Activated CD8-positive, alpha-beta memory T cell treated with anti-CD3 and anti-CD28 coated beads, Interleukin-2, amount 10 ng/mL, durations not matched to agents 7 days and 5 days (primary cell): Measurements from ENCODE around the gene UBE3B. TPM values are rescaled to one million over a fixed set of nuclear protein-coding genes. Genes with fewer than 3 reads are reported as not detected.
A peak's percentile ranks its signal among the peaks of the same experiment; 100 is the strongest.

ENCODE experiments used
- ATAC-seq: fragments of 150-1000 bp; cut with Tn5 transposase; one replicate; pipeline ENCODE4 v1.10.0; 2021; ENCODE audit warnings: moderate library complexity
- CTCF ChIA-PET: fragments of 350-600 bp; sonication (Branson Sonifier 250); formaldehyde crosslinking; loops from one replicate; lab custom pipeline; 2021; ENCODE audit warnings: antibody characterized with exemption; lab: Charles Lee
- DNase-seq: peaks from one replicate; pipeline ENCODE4 v3.0.0-alpha.2; 2020
- H3K27ac Mint-ChIP-seq: one replicate; pipeline ENCODE4 v1.8.0; 2021; ENCODE audit warnings: mild to moderate bottlenecking, mixed read lengths
- H3K27me3 Mint-ChIP-seq: one replicate; pipeline ENCODE4 v1.8.0; 2021; ENCODE audit warnings: mixed read lengths
- H3K36me3 Mint-ChIP-seq: one replicate; pipeline ENCODE4 v1.8.0; 2021; ENCODE audit warnings: mild to moderate bottlenecking, mixed read lengths
- H3K4me1 Mint-ChIP-seq: one replicate; pipeline ENCODE4 v1.8.0; 2021; ENCODE audit warnings: mixed read lengths
- H3K4me3 Mint-ChIP-seq: one replicate; pipeline ENCODE4 v1.8.0; 2021; ENCODE audit warnings: mild to moderate bottlenecking, moderate library complexity, mixed read lengths
- H3K9me3 Mint-ChIP-seq: one replicate; pipeline ENCODE4 v1.8.0; 2022; ENCODE audit warnings: low read depth, mixed read lengths
- total RNA-seq, 2 experiments: library from RNA; stranded (reverse); gene quantifications; one replicate each; pipeline ENCODE4 v1.2.3, GENCODE V29; 2021

Gene UBE3B
- total RNA-seq, 2 experiments from 2014 or later: 36.6 to 39.0 TPM

GRCh38 chr12:109496306-109496705 lies 18.9 kb downstream of the UBE3B start:
- Mint-ChIP-seq H3K27me3 (no peaks in the 10 kb centered on the region), H3K36me3 (peaks cover 24% of the 10 kb centered on the region), H3K9me3 (no peaks in the 10 kb centered on the region), H3K27ac (no peak overlapping the region), H3K4me3 (no peak overlapping the region), H3K4me1 (peaks cover 14% of the 10 kb centered on the region)
- DNase-seq (no peak), ATAC-seq (no peak)
- CTCF ChIA-PET: no interaction called here

GRCh38 chr12:109497675-109498074 lies 20.2 kb downstream of the UBE3B start:
- Mint-ChIP-seq H3K4me1 (peaks cover 14% of the 10 kb centered on the region), H3K27me3 (no peaks in the 10 kb centered on the region), H3K4me3 (no peak overlapping the region), H3K36me3 (peaks cover 26% of the 10 kb centered on the region), H3K9me3 (no peaks in the 10 kb centered on the region), H3K27ac (no peak overlapping the region)
- CTCF ChIA-PET: no interaction called here
- ATAC-seq: no peak
- no peak for DNase-seq

DNA sequence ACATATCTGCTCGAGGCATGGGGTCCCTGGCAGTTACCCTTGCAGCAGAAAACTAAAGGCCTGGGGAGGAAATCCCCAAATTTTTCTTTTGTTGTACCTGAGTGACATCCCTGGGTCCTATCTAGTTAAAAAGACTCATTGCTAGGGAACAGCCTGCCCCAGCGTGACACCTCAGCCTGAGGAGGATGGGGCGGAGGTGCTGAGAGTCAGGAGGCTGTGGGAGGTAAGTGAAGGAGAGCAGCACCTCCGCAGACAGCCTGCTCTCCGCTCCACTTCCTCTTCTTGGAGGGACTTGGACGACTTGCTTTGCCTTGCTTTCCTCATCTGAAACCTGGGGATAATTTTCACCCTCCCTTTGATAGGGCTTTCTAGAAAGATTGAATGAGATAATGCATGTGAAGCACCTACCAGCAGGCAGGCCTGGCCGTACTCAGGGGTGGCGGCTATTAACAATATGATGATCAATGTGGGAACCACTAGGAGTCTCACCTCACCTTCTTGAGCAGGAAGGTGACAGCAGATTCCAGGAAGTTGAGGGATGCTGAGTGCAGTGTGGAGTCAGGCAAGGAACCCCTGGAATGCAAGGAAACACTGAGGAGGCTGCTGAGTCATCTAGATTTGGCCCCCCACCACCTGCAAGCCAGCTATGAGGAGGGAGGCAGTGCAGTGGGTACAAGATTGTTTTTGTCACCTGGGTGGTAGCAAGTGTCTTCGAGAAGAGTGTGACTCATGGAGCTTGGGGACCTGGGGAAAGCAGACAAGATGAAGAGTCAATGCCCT lies 23.2 kb downstream of the UBE3B start:
- H3K27me3 Mint-ChIP-seq: no peaks in the 10 kb centered on the region
- no peak for ATAC-seq
- H3K27ac Mint-ChIP-seq: no peak overlapping the region
- H3K4me1 Mint-ChIP-seq: peaks cover 8% of the 10 kb centered on the region
- DNase-seq: no peak
- H3K4me3 Mint-ChIP-seq: no peak overlapping the region
- CTCF ChIA-PET: no interaction called here
- H3K9me3 Mint-ChIP-seq: no peaks in the 10 kb centered on the region
- peaks cover 32% of the 10 kb centered on the region for H3K36me3 Mint-ChIP-seq

- Mint-ChIP-seq H3K36me3 (peaks cover 26% of the 10 kb centered on the region), H3K27me3 (no peaks in the 10 kb centered on the region), H3K9me3 (no peaks in the 10 kb centered on the region), H3K4me1 (peaks cover 8% of the 10 kb centered on the region), H3K27ac (no peak overlapping the region), H3K4me3 (no peak overlapping the region)
- DNase-seq: no peak
- CTCF ChIA-PET: interaction anchor here (0.5 kb wide), 1 partner anchor 1080 kb away, joined by 3 read pairs; no protein-coding TSS in a partner anchor
- no peak for ATAC-seq
Observed at GRCh38 chr12:109501299-109501698, 23.9 kb downstream of the UBE3B start.

GRCh38 chr12:109502332-109502731 lies 24.9 kb downstream of the UBE3B start:
- H3K9me3 Mint-ChIP-seq: no peaks in the 10 kb centered on the region
- CTCF ChIA-PET: no interaction called here
- H3K36me3 Mint-ChIP-seq: peaks cover 22% of the 10 kb centered on the region
- H3K4me3 Mint-ChIP-seq: no peak overlapping the region
- H3K27me3 Mint-ChIP-seq: no peaks in the 10 kb centered on the region
- ATAC-seq (no peak), DNase-seq (no peak)
- H3K27ac Mint-ChIP-seq: no peak overlapping the region
- peaks cover 7% of the 10 kb centered on the region for H3K4me1 Mint-ChIP-seq

- H3K4me1 Mint-ChIP-seq: no peaks in the 10 kb centered on the region
- no peak overlapping the region for H3K27ac Mint-ChIP-seq
- CTCF ChIA-PET: interaction anchor here (1.0 kb wide), 1 partner anchor 16 kb away, joined by 3 read pairs; no protein-coding TSS in a partner anchor
- ATAC-seq: no peak
- no peak for DNase-seq
- no peaks in the 10 kb centered on the region for H3K9me3 Mint-ChIP-seq
- H3K4me3 Mint-ChIP-seq: no peak overlapping the region
- peaks cover 21% of the 10 kb centered on the region for H3K36me3 Mint-ChIP-seq
- no peaks in the 10 kb centered on the region for H3K27me3 Mint-ChIP-seq
Observed at GRCh38 chr12:109503611-109504010, 26.2 kb downstream of the UBE3B start.

- Mint-ChIP-seq H3K27ac (no peak overlapping the region), H3K9me3 (no peaks in the 10 kb centered on the region), H3K4me1 (no peaks in the 10 kb centered on the region), H3K27me3 (no peaks in the 10 kb centered on the region), H3K4me3 (no peak overlapping the region), H3K36me3 (peaks cover 18% of the 10 kb centered on the region)
- no peak for DNase-seq
- CTCF ChIA-PET: no interaction called here
- no peak for ATAC-seq
Observed at GRCh38 chr12:109504068-109504467, 26.6 kb downstream of the UBE3B start.

DNA sequence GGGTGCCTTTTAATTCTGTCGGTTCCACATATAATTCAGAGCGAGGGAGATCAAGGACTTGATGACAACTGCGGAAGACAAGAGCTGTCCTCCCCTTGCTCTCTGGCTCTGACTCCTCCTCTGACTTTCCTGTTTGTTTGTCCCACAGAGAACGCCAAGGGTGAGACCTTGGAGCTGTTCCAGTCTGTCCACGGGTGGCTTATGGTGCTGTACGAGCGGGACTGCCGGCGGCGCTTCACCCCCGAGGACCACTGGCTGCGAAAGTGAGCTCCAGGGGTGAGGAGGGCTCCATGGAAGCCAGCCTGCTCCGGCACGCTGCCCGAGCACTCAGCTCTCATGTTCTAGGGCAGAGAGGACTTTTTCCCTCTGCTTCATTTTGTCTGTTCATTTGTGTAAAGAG lies 32.8 kb downstream of the UBE3B start:
- H3K27ac Mint-ChIP-seq: no peak overlapping the region
- peaks cover 15% of the 10 kb centered on the region for H3K36me3 Mint-ChIP-seq
- no peaks in the 10 kb centered on the region for H3K9me3 Mint-ChIP-seq
- no peak overlapping the region for H3K4me3 Mint-ChIP-seq
- ATAC-seq: no peak
- no peaks in the 10 kb centered on the region for H3K27me3 Mint-ChIP-seq
- DNase-seq: no peak
- H3K4me1 Mint-ChIP-seq: no peaks in the 10 kb centered on the region
- CTCF ChIA-PET: no interaction called here

- no peak overlapping the region for H3K4me3 Mint-ChIP-seq
- no peak overlapping the region for H3K27ac Mint-ChIP-seq
- H3K27me3 Mint-ChIP-seq: no peaks in the 10 kb centered on the region
- no peak for ATAC-seq
- DNase-seq: no peak
- H3K36me3 Mint-ChIP-seq: peaks cover 14% of the 10 kb centered on the region
- H3K9me3 Mint-ChIP-seq: no peaks in the 10 kb centered on the region
- H3K4me1 Mint-ChIP-seq: no peaks in the 10 kb centered on the region
- CTCF ChIA-PET: no interaction called here
Observed at GRCh38 chr12:109512608-109513007, 35.2 kb downstream of the UBE3B start.

DNA sequence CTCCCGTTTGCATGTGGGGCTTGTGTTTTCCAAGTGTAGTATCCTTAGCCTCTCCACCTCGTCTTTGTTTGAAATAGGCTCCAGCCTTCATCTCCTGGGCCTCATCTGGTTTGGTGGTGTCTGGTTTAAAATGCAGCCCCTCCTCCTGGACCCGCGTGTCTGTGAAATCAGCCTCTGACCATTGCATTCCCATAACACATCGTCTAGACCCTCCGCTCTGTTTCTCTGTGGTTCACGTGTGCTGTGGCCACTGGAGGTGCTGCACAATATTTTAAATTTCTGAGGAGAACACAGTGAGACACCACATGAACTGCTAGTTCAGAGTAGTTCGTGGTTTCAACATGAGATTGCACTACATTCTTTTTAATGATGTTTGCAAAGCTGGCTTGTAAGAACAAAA lies 35.6 kb downstream of the UBE3B start:
- Mint-ChIP-seq H3K36me3 (peaks cover 17% of the 10 kb centered on the region), H3K4me3 (no peak overlapping the region), H3K27ac (no peak overlapping the region), H3K4me1 (no peaks in the 10 kb centered on the region), H3K27me3 (no peaks in the 10 kb centered on the region), H3K9me3 (no peaks in the 10 kb centered on the region)
- CTCF ChIA-PET: no interaction called here
- ATAC-seq (no peak), DNase-seq (no peak)

GRCh38 chr12:109513977-109514376 lies 36.5 kb downstream of the UBE3B start:
- CTCF ChIA-PET: no interaction called here
- Mint-ChIP-seq H3K4me3 (no peak overlapping the region), H3K4me1 (peaks cover 2% of the 10 kb centered on the region), H3K9me3 (no peaks in the 10 kb centered on the region), H3K27me3 (no peaks in the 10 kb centered on the region), H3K27ac (no peak overlapping the region), H3K36me3 (peaks cover 18% of the 10 kb centered on the region)
- ATAC-seq (no peak), DNase-seq (no peak)

- H3K4me3 Mint-ChIP-seq: no peak overlapping the region
- no peaks in the 10 kb centered on the region for H3K27me3 Mint-ChIP-seq
- no peak overlapping the region for H3K27ac Mint-ChIP-seq
- no peaks in the 10 kb centered on the region for H3K9me3 Mint-ChIP-seq
- CTCF ChIA-PET: interaction anchor here (0.6 to 6.1 kb wide), 5 partner anchors 16 to 328 kb away, joined by 3 to 47 read pairs (median 4); no protein-coding TSS in a partner anchor
- peaks cover 2% of the 10 kb centered on the region for H3K4me1 Mint-ChIP-seq
- ATAC-seq (no peak), DNase-seq (no peak)
- H3K36me3 Mint-ChIP-seq: peaks cover 12% of the 10 kb centered on the region
Observed at GRCh38 chr12:109517619-109518018, 40.2 kb downstream of the UBE3B start.

DNA sequence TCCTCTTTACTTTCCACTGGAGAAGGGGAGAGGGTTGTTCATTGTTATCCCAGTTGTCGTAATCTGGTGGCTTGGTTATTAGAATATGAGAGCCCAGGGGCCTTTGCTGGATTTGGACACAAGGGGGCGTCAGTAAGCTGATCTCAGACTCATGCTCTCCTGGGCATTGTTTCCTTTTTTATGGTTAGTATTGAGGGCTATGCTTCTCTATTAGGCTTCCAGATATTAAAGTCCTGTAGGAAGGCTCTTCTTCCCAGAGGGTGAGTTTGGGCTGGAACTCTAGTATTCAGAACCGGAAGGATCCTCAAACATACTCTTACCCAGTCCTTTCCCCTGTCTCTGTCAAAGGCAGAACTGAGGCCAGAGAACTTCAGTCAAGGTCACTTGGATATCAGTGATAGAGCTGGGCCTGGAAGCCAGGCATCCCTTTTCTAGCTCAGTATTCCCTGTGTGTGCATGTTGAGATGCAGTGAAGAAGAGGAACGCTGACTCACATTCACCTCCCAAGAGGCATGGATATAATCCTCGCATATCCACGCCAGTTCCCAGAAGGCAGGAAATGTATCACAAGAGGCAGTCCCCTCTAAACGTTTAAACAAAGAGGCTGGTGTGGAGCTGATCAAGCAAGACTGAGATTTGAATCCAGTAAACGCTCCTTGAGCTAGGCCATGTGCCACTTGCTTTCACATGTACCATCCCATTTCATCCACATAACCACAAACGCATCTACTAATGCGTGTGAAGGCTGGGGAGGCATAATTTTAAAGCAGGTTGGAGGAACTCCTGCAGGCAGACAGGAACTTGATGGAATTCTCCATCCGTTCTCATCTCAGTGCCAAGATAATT lies 41.6 kb downstream of the UBE3B start:
- Mint-ChIP-seq H3K4me1 (peaks cover 2% of the 10 kb centered on the region), H3K27me3 (no peaks in the 10 kb centered on the region), H3K36me3 (peaks cover 12% of the 10 kb centered on the region), H3K9me3 (no peaks in the 10 kb centered on the region), H3K27ac (no peak overlapping the region), H3K4me3 (no peak overlapping the region)
- ATAC-seq (peak; percentile 73), DNase-seq (peak; percentile 69)
- CTCF ChIA-PET: interaction anchor here (0.6 to 6.1 kb wide), 11 partner anchors 11 to 326 kb away, joined by 3 to 47 read pairs (median 4); no protein-coding TSS in a partner anchor
